Measurements from ENCODE around the gene ZSWIM1.

- TF ChIP-seq PPARA (CRISPR knock-in tag; IDR thresholded peaks at IDR 0.05; ENCODE audit: borderline replicate concordance): no peak
- TF ChIP-seq TOX (CRISPR knock-in tag; IDR thresholded peaks at IDR 0.05; ENCODE audit: borderline replicate concordance): no peak
- no peak for TF ChIP-seq PATZ1 (CRISPR knock-in tag; IDR thresholded peaks at IDR 0.05; ENCODE audit: borderline replicate concordance)
- TF ChIP-seq ARNTL (CRISPR knock-in tag; IDR thresholded peaks at IDR 0.05; ENCODE audit: borderline replicate concordance, low read depth): no peak
- no peak for TF ChIP-seq ESRRG (CRISPR knock-in tag; IDR thresholded peaks at IDR 0.05)
- TF ChIP-seq ZFP30 (CRISPR knock-in tag; IDR thresholded peaks at IDR 0.05): no peak
- no peak for TF ChIP-seq CSDC2 (CRISPR knock-in tag; IDR thresholded peaks at IDR 0.05)
- TF ChIP-seq ZC3H10 (CRISPR knock-in tag; IDR thresholded peaks at IDR 0.05): no peak
- TF ChIP-seq GLIS3 (CRISPR knock-in tag; IDR thresholded peaks at IDR 0.05): no peak
- TF ChIP-seq POU6F1 (CRISPR knock-in tag; IDR thresholded peaks at IDR 0.05; ENCODE audit: borderline replicate concordance, low read depth): no peak
- no peak for TF ChIP-seq ZFP3 (CRISPR knock-in tag; IDR thresholded peaks at IDR 0.05)
- no peak for TF ChIP-seq ZNF70 (CRISPR knock-in tag; IDR thresholded peaks at IDR 0.05)
Observed at GRCh38 chr20:45888681-45889080, 7.7 kb downstream of the ZSWIM1 start.
